Thyroid gland (tissue), 4 donors: Measurements from ENCODE around the gene PCDHA11.

Experiments used
- POLR2A ChIP-seq, 2 donors: fragments of 450-650 bp; IDR thresholded peaks; one replicate each; pipeline ENCODE4 v1.6.1; 2017; ENCODE audit warnings: antibody characterized with exemption in 2 of 2, mild to moderate bottlenecking in 2 of 2, moderate library complexity in 1 of 2
- TF ChIP-seq, protein P1 (sequence below), 6 experiments: fragments of 200-600 bp in 3 of 6; fragments of 450-650 bp in 3 of 6; sonication (generic) in 3 of 6; IDR thresholded peaks; one replicate each; pipeline ENCODE4 v1.5.1; 2016 to 2019; ENCODE audit warnings: antibody characterized with exemption in 6 of 6, mild to moderate bottlenecking in 2 of 6, inconsistent platforms in 1 of 6, moderate library complexity in 1 of 6

DNA sequence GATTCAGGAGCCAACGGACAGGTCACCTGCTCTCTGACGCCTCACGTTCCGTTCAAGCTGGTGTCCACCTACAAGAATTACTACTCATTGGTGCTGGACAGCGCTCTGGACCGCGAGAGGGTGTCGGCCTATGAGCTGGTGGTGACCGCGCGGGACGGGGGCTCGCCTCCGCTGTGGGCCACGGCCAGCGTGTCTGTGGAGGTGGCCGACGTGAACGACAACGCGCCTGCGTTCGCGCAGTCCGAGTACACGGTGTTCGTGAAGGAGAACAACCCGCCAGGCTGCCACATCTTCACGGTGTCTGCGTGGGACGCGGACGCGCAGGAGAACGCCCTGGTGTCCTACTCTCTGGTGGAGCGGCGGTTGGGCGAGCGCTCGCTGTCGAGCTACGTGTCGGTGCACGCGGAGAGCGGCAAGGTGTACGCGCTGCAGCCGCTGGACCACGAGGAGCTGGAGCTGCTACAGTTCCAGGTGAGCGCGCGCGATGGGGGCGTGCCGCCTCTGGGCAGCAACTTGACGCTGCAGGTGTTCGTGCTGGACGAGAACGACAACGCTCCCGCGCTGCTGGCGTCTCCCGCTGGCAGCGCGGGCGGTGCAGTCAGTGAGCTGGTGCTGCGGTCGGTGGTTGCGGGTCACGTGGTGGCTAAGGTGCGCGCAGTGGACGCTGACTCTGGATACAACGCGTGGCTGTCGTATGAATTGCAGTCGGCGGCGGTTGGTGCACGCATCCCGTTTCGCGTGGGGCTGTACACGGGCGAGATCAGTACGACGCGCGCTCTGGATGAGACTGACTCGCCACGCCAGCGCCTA lies 11.4 kb upstream of the PCDHA11 start:
- TF ChIP-seq, protein P1, sequence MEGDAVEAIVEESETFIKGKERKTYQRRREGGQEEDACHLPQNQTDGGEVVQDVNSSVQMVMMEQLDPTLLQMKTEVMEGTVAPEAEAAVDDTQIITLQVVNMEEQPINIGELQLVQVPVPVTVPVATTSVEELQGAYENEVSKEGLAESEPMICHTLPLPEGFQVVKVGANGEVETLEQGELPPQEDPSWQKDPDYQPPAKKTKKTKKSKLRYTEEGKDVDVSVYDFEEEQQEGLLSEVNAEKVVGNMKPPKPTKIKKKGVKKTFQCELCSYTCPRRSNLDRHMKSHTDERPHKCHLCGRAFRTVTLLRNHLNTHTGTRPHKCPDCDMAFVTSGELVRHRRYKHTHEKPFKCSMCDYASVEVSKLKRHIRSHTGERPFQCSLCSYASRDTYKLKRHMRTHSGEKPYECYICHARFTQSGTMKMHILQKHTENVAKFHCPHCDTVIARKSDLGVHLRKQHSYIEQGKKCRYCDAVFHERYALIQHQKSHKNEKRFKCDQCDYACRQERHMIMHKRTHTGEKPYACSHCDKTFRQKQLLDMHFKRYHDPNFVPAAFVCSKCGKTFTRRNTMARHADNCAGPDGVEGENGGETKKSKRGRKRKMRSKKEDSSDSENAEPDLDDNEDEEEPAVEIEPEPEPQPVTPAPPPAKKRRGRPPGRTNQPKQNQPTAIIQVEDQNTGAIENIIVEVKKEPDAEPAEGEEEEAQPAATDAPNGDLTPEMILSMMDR (IDR thresholded peaks at IDR 0.05), result no peak
- no peak for TF ChIP-seq POLR2A (IDR thresholded peaks at IDR 0.05)
